SK-N-SH treated with all-trans-retinoic acid at 6 μM for 48 hours (cell line): ENCODE measurements around the gene HHAT.

ENCODE experiments used
- ARNTL ChIP-seq: fragments of 450-650 bp; formaldehyde crosslinking; IDR thresholded peaks from 2 replicates; pipeline ENCODE4 v1.5.0; 2020; ENCODE audit warnings: low read depth, mild to moderate bottlenecking, moderate library complexity, borderline replicate concordance
- CREB5 ChIP-seq: fragments of 250-450 bp; sonication (Bioruptor Pico); IDR thresholded peaks from 2 replicates; pipeline ENCODE4 v1.5.1; 2020; ENCODE audit warnings: low read depth, mild to moderate bottlenecking, moderate library complexity
- CSDC2 ChIP-seq: fragments of 250-450 bp; sonication (Bioruptor Pico); IDR thresholded peaks from 2 replicates; pipeline ENCODE4 v1.5.0; 2020; ENCODE audit warnings: mild to moderate bottlenecking, moderate library complexity
- ESRRG ChIP-seq: fragments of 250-450 bp; sonication (Bioruptor Pico); IDR thresholded peaks from 2 replicates; pipeline ENCODE4 v1.6.1; 2021; ENCODE audit warnings: mild to moderate bottlenecking
- GLIS3 ChIP-seq: fragments of 250-450 bp; sonication (Bioruptor Pico); IDR thresholded peaks from 2 replicates; pipeline ENCODE4 v1.5.0; 2020; ENCODE audit warnings: mild to moderate bottlenecking, moderate library complexity
- ISL1 ChIP-seq: fragments of 250-450 bp; sonication (Bioruptor Pico); IDR thresholded peaks from 2 replicates; pipeline ENCODE4 v2.1.2; 2022; ENCODE audit warnings: mild to moderate bottlenecking, moderate library complexity
- PATZ1 ChIP-seq: fragments of 250-450 bp; sonication (Bioruptor Pico); IDR thresholded peaks from 2 replicates; pipeline ENCODE4 v1.8.0; 2020; ENCODE audit warnings: mild to moderate bottlenecking, moderate library complexity, borderline replicate concordance
- RARB ChIP-seq: fragments of 250-450 bp; sonication (Bioruptor Pico); IDR thresholded peaks from 2 replicates; pipeline ENCODE4 v1.8.0; 2021; ENCODE audit warnings: mild to moderate bottlenecking, moderate library complexity
- TCF4 ChIP-seq: fragments of 250-450 bp; sonication (Bioruptor Pico); IDR thresholded peaks from 2 replicates; pipeline ENCODE4 v1.8.0; 2021; ENCODE audit warnings: mild to moderate bottlenecking, moderate library complexity, borderline replicate concordance
- TSHZ2 ChIP-seq: fragments of 250-450 bp; sonication (Bioruptor Pico); IDR thresholded peaks from 2 replicates; pipeline ENCODE4 v1.5.0; 2020; ENCODE audit warnings: mild to moderate bottlenecking, moderate library complexity
- ZC3H10 ChIP-seq: fragments of 250-450 bp; sonication (Bioruptor Pico); IDR thresholded peaks from 2 replicates; pipeline ENCODE4 v1.5.1; 2021; ENCODE audit warnings: mild to moderate bottlenecking, moderate library complexity
- ZFP3 ChIP-seq: fragments of 250-450 bp; sonication (Bioruptor Pico); IDR thresholded peaks from 2 replicates; pipeline ENCODE4 v1.5.0; 2020; ENCODE audit warnings: mild to moderate bottlenecking, moderate library complexity
- ZNF565 ChIP-seq: fragments of 450-650 bp; formaldehyde crosslinking; conservative IDR thresholded peaks from 2 replicates; pipeline ENCODE4 v1.5.0; 2020; ENCODE audit warnings: low read depth, mild to moderate bottlenecking, moderate library complexity
- ZNF8 ChIP-seq: fragments of 450-650 bp; formaldehyde crosslinking; IDR thresholded peaks from 2 replicates; pipeline ENCODE4 v1.5.0; 2020; ENCODE audit warnings: mild to moderate bottlenecking, moderate library complexity

GRCh38 chr1:210627755-210628154, 299.1 kb downstream of the HHAT start:
- no peak for TF ChIP-seq PATZ1 (CRISPR knock-in tag)
- TF ChIP-seq ARNTL (CRISPR knock-in tag) = no peak
- no peak for TF ChIP-seq CSDC2
- TF ChIP-seq ESRRG = no peak
- TF ChIP-seq ZNF8 = no peak
- TF ChIP-seq CREB5 (CRISPR knock-in tag) = no peak
- TF ChIP-seq ZNF565 (CRISPR knock-in tag) = no peak
- TF ChIP-seq ZC3H10 (CRISPR knock-in tag) = no peak
- TF ChIP-seq ZFP3 (CRISPR knock-in tag) = no peak
- TF ChIP-seq GLIS3 (CRISPR knock-in tag) = no peak
- no peak for TF ChIP-seq ISL1 (CRISPR knock-in tag)
- no peak for TF ChIP-seq TSHZ2 (CRISPR knock-in tag)
- no peak for TF ChIP-seq RARB (CRISPR knock-in tag)
- no peak for TF ChIP-seq TCF4 (CRISPR knock-in tag)
